ENCODE measurements around the gene PHOSPHO2.

GRCh38 chr2:169709331-169709730, 15.1 kb downstream of the PHOSPHO2 start:
- no peak for TF ChIP-seq CTCF (IDR thresholded peaks at IDR 0.05)
- TF ChIP-seq POLR2A (IDR thresholded peaks at IDR 0.05), result no peak
